Endodermal cell (in vitro differentiated cells): ENCODE results near the gene RSU1. TPM values are rescaled to one million over a fixed set of nuclear protein-coding genes. Genes with fewer than 3 reads are reported as not detected.

Source experiments
- DNase-seq: peaks from one replicate; pipeline ENCODE4 v3.0.0-alpha.2; 2017
- H3K27ac ChIP-seq: 2 replicates; pipeline ENCODE4 v1.5.1; 2013; ENCODE audit warnings: mild to moderate bottlenecking, low read depth, low read length, moderate library complexity
- H3K27me3 ChIP-seq: 2 replicates; pipeline ENCODE4 v1.6.1; 2013; ENCODE audit warnings: mild to moderate bottlenecking, low read length, moderate library complexity; ENCODE audit not compliant: insufficient read depth, control insufficient read depth, poor library complexity, severe bottlenecking
- H3K36me3 ChIP-seq: 2 replicates; pipeline ENCODE4 v1.7.0; 2013; ENCODE audit warnings: mild to moderate bottlenecking, low read length, moderate library complexity; ENCODE audit not compliant: control insufficient read depth, insufficient read depth
- H3K4me1 ChIP-seq: one replicate; pipeline ENCODE4 v1.7.0; 2013; ENCODE audit warnings: low read length; ENCODE audit not compliant: control insufficient read depth, insufficient read depth
- H3K4me3 ChIP-seq: 2 replicates; pipeline ENCODE4 v1.5.1; 2013; ENCODE audit warnings: mild to moderate bottlenecking, low read length, moderate library complexity
- H3K9ac ChIP-seq: 2 replicates; pipeline ENCODE4 v1.6.1; 2013; ENCODE audit warnings: mild to moderate bottlenecking, low read length, moderate library complexity; ENCODE audit not compliant: poor library complexity, severe bottlenecking; ENCODE audit errors: extremely low read depth
- H3K9me3 ChIP-seq: 2 replicates; pipeline ENCODE4 v1.6.1; 2013; ENCODE audit warnings: mild to moderate bottlenecking, low read length, moderate library complexity; ENCODE audit not compliant: control insufficient read depth
- H3K27ac Mint-ChIP-seq: 2 replicates; pipeline ENCODE4 v1.8.0; 2020; ENCODE audit warnings: mixed read lengths
- H3K27me3 Mint-ChIP-seq: 2 replicates; pipeline ENCODE4 v1.8.0; 2021; ENCODE audit warnings: mild to moderate bottlenecking, mixed read lengths; ENCODE audit not compliant: insufficient read depth
- H3K36me3 Mint-ChIP-seq: 2 replicates; pipeline ENCODE4 v1.8.0; 2020; ENCODE audit warnings: low read depth, mixed read lengths
- H3K4me1 Mint-ChIP-seq: 2 replicates; pipeline ENCODE4 v1.8.0; 2020; ENCODE audit warnings: mixed read lengths
- H3K4me3 Mint-ChIP-seq: 2 replicates; pipeline ENCODE4 v1.8.0; 2020; ENCODE audit warnings: mild to moderate bottlenecking, moderate library complexity, mixed read lengths
- H3K9me3 Mint-ChIP-seq: 2 replicates; pipeline ENCODE4 v1.8.0; 2020; ENCODE audit warnings: mild to moderate bottlenecking, mixed read lengths
- WGBS, 2 experiments: methylation state at CpG; one replicate each; pipeline versions ENCODE4 v1.1.5 to v1.1.7; 2013; ENCODE audit warnings: missing lambda C conversion rate in 2 of 2, mixed read lengths in 1 of 2; ENCODE audit not compliant: insufficient coverage in 1 of 2, insufficient read length in 1 of 2; 5-methylcytosine and 5-hydroxymethylcytosine counted together
- total RNA-seq, 2 donors: library from RNA; stranded (reverse); fragmentation: NEBNext Ultra II Directional in 1 of 2; extraction: Animal tissue kit (Norgen Biotek cat#: 25700) in 1 of 2; gene quantifications; 2 replicates in 1 of 2; 3 replicates in 1 of 2; pipeline ENCODE4 v1.2.1, GENCODE V29; 2021
- TF ChIP-seq, protein P1 (sequence below): fragments of 200-600 bp; sonication (generic); conservative IDR thresholded peaks from 2 replicates; pipeline ENCODE4 v1.5.0; 2021; ENCODE audit warnings: antibody characterized with exemption, mild to moderate bottlenecking

Gene RSU1
- total RNA-seq, 2 donors from 2014 or later, result 39.5 to 46.4 TPM

DNA sequence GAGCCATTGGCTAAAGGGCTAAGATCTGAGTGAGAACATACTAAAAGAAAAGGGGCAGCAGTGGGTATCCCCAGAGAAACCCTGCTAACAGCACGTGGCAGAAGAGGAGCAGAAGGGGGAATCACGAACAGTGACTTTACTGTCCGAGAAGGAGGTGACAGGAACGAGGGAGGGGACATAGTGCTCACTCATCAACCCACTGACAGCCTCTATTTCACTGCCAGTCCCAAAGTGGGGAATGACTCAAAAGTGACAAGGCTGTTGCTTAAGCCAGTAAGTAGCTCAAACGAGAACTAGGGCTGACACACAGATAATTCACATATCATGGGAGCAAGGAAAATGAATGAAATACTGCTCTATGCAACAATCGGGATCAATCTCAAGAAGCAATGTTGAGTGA, 92.7 kb downstream of the RSU1 start:
- Histone ChIP-seq H3K27me3 (no peaks in the 10 kb centered on the region), H3K36me3 (peaks cover 20% of the 10 kb centered on the region), H3K4me3 (no peak overlapping the region), H3K9me3 (peaks cover 12% of the 10 kb centered on the region), H3K27ac (no peak overlapping the region), H3K9ac (no peak overlapping the region), H3K4me1 (peaks cover 2% of the 10 kb centered on the region)
- Mint-ChIP-seq H3K9me3 (peaks cover 10% of the 10 kb centered on the region), H3K4me1 (no peaks in the 10 kb centered on the region), H3K36me3 (peaks cover 28% of the 10 kb centered on the region), H3K27me3 (no peaks in the 10 kb centered on the region), H3K4me3 (no peak overlapping the region), H3K27ac (no peak overlapping the region)
- TF ChIP-seq, protein P1, sequence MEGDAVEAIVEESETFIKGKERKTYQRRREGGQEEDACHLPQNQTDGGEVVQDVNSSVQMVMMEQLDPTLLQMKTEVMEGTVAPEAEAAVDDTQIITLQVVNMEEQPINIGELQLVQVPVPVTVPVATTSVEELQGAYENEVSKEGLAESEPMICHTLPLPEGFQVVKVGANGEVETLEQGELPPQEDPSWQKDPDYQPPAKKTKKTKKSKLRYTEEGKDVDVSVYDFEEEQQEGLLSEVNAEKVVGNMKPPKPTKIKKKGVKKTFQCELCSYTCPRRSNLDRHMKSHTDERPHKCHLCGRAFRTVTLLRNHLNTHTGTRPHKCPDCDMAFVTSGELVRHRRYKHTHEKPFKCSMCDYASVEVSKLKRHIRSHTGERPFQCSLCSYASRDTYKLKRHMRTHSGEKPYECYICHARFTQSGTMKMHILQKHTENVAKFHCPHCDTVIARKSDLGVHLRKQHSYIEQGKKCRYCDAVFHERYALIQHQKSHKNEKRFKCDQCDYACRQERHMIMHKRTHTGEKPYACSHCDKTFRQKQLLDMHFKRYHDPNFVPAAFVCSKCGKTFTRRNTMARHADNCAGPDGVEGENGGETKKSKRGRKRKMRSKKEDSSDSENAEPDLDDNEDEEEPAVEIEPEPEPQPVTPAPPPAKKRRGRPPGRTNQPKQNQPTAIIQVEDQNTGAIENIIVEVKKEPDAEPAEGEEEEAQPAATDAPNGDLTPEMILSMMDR, result no peak
- DNase-seq, result no peak
- WGBS, 2 experiments, result 77 to 92% methylated on average over 6 of the region's 6 CpGs

DNA sequence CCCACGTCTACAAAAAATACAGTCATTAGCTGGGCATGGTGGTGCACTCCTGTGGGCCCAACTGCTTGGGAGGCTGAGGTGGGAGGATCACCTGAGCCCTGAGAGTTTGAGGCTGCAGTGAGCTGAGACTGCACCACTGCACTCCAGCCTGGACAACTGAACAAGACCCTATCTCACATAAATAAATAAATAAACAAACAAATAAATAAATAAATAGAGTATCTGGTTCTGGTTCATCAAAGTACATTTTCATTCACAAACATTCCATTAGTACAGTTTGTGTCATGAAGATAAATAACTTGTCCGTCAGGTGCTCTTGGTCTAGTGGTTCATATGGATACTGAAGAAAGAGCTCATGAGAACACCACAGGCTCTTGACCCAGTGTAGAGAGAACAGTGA, 96.4 kb downstream of the RSU1 start:
- Mint-ChIP-seq H3K9me3 (no peaks in the 10 kb centered on the region), H3K4me3 (no peak overlapping the region), H3K27me3 (no peaks in the 10 kb centered on the region), H3K4me1 (peaks cover 6% of the 10 kb centered on the region), H3K36me3 (peaks cover 12% of the 10 kb centered on the region), H3K27ac (no peak overlapping the region)
- H3K9me3 ChIP-seq, result no peaks in the 10 kb centered on the region
- H3K27ac ChIP-seq, result no peak overlapping the region
- H3K9ac ChIP-seq, result no peak overlapping the region
- peaks cover 11% of the 10 kb centered on the region for H3K36me3 ChIP-seq
- WGBS, 2 experiments, result 92 to 100% methylated on average over 2 of the region's 2 CpGs
- H3K4me3 ChIP-seq, result no peak overlapping the region
- H3K27me3 ChIP-seq, result no peaks in the 10 kb centered on the region
- no peak for DNase-seq
- TF ChIP-seq, protein P1, result no peak
- peaks cover 2% of the 10 kb centered on the region for H3K4me1 ChIP-seq

DNA sequence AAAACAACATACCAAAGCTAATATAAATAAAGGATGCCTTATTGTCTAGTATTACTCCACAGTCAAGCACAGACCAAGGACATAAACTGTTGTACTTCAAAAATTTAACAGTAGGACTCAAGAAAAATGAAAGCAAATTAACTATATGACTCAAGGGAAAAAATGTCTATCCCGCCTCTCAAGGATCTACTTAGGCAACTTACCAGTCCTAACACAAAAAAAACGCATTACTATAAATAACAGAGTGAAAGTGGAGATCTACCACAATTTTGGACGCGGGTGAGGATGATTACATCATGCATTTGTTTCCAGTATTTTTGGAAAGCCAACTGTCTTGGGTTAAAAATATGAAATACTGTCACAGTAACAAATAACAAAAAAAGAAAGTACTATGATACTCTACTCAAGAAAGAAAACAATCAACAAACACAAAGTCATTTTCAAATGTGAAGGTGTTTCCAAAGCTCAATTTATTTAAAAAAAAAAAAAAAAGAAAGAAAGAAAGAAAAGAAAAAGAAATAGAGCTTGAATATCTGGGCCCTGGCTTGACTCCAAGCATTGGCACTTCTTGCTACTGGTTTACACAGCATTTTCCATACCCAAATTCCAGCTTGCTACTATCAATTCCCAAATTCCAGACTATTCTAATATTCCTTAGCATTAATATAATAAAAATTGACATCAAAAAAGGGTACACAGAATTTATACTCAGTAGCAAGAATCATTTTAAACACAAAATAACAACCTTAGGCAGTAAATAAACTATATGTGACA, 99.4 kb downstream of the RSU1 start:
- Histone ChIP-seq H3K9me3 (peaks cover 28% of the 10 kb centered on the region), H3K9ac (no peak overlapping the region), H3K4me1 (no peaks in the 10 kb centered on the region), H3K36me3 (peaks cover 11% of the 10 kb centered on the region), H3K4me3 (no peak overlapping the region), H3K27me3 (no peaks in the 10 kb centered on the region), H3K27ac (no peak overlapping the region)
- Mint-ChIP-seq H3K27ac (no peak overlapping the region), H3K36me3 (peaks cover 29% of the 10 kb centered on the region), H3K9me3 (peaks cover 18% of the 10 kb centered on the region), H3K27me3 (no peaks in the 10 kb centered on the region), H3K4me1 (peaks cover 6% of the 10 kb centered on the region), H3K4me3 (no peak overlapping the region)
- 93 to 100% methylated on average over 2 to 4 of the region's 4 CpGs for WGBS, 2 experiments
- DNase-seq, result no peak
- TF ChIP-seq, protein P1, result no peak
